Suppressor macrophage treated with lipopolysaccharide for 1 hour (primary cell): ENCODE measurements around the gene FBXO42.
A peak's percentile ranks its signal among the peaks of the same experiment; 100 is the strongest.

Experiments
- DNase-seq, 3 donors: peaks; one replicate each; pipeline ENCODE4 v3.0.0-alpha.2; 2020 to 2022

FBXO42 gene

GRCh38 chr1:16321176-16321867 is 31.0 kb downstream of the FBXO42 start:
- peak; percentile 12 to 32 (median 14) for DNase-seq

DNA sequence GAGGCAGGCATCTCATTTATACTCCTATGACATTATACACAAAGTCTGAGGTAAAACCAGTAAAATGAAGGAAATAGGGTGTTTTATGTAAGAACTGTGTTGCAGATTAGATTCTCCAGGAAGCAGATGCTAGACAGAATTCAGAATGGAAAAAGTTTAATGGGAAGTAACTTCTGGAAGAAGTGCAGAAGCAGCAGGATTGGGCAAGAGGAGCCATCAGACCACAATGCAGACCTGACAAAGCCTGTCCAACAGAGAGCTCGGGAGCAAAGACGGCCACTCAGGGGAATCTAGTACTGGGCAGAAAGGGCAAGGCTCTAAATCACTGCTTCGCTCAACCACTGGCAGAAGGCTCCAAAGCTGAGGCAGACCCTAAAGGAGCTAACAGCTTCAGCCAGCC is 33.7 kb downstream of the FBXO42 start:
- DNase-seq = peak; percentile 64 to 65 (median 64)

DNA sequence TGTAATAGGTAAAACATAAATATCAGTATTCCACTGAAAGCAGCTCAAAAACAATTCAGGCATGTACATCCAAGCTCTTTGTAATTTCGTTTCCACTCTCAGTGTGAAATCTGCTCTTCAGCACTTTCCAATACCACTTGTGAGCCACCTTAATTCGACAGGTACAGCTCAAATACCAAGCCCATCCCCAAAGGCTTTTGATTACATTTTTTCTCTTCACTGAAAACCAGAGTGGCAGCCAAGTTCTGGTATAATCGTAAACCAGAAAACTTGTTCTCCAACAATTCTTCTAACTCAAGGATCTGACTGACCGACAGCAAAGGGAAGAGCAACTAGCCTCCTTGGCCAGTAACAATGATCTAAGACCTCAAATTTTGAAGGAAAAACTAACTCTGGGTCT is 36.8 kb downstream of the FBXO42 start:
- DNase-seq = no peak

- no peak for DNase-seq
Observed at GRCh38 chr1:16307222-16307621, 45.1 kb downstream of the FBXO42 start.

- peak; percentile 22 to 39 (median 35) for DNase-seq
Observed at GRCh38 chr1:16302709-16303627, 49.3 kb downstream of the FBXO42 start.

DNA sequence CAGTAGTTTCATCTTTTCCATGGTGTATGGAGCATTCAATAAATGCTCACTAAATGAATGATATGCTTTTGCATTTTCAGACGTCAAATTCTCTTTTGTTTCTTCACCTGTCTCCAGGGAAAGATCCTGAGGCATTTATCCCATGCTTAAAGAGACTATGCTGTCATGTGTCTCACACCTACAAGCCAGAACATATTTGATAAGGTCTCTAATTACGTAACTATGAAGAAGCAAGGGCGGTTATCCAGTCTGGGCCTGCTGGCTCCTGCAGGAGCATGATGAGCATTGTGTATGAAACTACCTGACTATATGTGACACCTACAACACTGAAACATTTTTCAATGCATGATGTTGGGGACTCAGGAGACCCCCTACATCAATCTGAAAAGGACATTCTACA is 51.8 kb downstream of the FBXO42 start:
- DNase-seq = no peak

DNA sequence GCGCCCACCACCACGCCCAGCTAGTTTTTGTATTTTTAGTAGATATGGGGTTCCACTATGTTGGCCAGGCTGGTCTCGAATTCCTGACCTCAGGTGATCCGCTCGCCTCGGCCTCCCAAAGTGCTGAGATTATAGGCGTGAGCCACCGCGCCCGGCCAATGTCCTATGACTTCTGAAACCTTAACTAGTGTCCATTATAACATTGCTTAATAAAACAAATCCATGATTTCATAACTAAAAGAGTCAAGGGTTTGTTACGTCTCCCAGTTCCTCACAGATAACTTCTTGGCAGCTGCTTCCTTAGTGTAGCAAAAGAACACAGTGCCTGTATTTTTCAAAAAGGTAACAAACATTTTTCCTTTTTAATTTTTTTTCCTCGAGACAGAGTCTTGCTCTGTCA is 53.6 kb downstream of the FBXO42 start:
- DNase-seq = peak; percentile 11 to 34 (median 34)

DNA sequence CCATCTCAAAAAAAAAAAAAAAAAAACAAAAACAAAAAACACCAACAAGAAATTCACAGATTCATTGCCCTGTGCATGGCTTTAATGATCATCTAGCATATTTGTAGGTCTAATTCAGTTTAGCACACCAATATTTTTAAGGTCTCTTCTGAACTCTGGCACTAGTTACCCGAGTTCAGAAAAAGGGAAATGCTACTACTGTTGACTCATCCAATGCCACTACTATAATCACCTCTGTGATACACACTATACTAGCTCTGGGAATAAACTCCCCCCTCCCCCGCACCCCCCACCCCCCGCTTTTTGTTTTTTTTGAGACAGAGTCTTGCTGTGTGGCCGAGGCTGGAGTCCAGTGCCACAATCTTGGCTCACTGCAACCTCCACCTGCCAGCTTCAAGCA is 55.6 kb downstream of the FBXO42 start:
- peak; percentile 44 to 71 (median 65) for DNase-seq

DNA sequence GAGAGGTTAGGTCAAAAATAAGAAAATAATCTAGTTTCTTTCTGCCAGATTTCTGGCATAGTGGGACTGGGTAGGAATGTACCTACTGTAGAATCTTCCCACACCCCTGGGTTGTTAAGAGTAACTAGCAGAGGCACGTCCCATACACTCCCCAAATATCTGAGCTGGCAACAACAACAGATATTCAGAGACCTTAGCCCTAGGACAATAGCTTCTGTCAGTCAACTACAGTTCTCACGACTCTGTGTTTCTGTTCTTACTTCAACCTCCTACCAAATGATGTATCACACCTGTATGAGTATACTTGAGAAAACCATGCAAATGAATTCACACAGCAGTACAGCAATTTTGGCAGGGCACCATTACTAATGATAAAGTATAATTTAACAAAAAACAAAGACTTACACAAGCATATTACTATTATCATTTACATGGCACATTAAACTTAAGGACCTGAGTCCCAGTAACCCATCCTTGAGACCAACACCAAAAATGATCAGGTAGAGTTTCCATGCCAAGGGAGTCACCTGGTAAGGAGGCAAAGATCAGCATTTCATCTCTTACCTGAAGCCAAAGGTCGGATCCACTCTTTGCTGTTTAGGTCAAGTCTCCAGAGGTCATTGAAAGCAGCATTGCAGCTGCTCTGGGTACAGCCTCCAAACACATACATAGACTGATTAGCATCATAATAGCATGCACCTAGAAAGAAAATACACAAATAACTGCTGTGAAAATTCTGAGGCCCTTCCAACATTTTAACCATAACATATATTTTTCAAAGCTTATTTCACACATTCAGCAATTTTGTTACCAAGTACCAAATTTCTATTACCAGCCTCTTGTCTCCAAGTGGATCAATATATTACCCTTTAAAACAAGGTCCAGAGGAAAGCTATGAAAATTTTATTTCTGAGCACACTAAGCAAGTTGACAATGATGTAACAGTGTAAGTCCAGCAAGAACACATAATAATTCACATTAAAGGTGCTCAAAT is 57.8 kb downstream of the FBXO42 start:
- no peak for DNase-seq

- peak; percentile 76 to 95 (median 88) for DNase-seq
Observed at GRCh38 chr1:16293538-16293937, 58.7 kb downstream of the FBXO42 start.

GRCh38 chr1:16292739-16293138 is 59.5 kb downstream of the FBXO42 start:
- DNase-seq = no peak

GRCh38 chr1:16289959-16290358 is 62.3 kb downstream of the FBXO42 start:
- DNase-seq = no peak

- DNase-seq = no peak
Observed at GRCh38 chr1:16286122-16286521, 66.2 kb downstream of the FBXO42 start.

- DNase-seq = no peak
Observed at GRCh38 chr1:16281765-16282164, 70.5 kb downstream of the FBXO42 start.

GRCh38 chr1:16279186-16279585 is 73.1 kb downstream of the FBXO42 start:
- no peak for DNase-seq

- no peak for DNase-seq
Observed at GRCh38 chr1:16276302-16277030, 75.8 kb downstream of the FBXO42 start.

GRCh38 chr1:16275591-16275990 is 76.7 kb downstream of the FBXO42 start:
- DNase-seq = no peak

DNA sequence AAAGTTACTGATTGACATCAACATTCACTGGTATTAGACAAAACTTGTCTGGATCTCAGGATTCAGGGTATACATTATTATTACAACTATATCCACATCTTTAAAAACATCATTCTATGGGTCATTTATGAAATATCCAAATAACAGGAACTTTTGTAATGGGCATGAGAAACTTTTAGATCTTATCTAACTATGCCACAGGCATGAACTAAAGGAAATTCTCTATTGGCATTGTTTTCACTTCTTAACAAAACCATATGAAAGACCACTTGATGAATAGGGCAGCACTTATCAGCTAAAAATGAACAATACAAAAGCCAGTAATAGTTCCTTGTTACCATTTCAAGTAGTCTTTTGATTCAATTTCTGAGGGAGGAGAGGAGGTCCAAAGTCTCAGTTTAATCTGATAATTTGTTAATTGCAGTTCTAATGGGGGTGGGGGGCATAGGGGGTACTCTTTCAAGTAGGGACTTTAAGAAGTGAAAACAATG is 84.5 kb downstream of the FBXO42 start:
- DNase-seq = no peak

DNA sequence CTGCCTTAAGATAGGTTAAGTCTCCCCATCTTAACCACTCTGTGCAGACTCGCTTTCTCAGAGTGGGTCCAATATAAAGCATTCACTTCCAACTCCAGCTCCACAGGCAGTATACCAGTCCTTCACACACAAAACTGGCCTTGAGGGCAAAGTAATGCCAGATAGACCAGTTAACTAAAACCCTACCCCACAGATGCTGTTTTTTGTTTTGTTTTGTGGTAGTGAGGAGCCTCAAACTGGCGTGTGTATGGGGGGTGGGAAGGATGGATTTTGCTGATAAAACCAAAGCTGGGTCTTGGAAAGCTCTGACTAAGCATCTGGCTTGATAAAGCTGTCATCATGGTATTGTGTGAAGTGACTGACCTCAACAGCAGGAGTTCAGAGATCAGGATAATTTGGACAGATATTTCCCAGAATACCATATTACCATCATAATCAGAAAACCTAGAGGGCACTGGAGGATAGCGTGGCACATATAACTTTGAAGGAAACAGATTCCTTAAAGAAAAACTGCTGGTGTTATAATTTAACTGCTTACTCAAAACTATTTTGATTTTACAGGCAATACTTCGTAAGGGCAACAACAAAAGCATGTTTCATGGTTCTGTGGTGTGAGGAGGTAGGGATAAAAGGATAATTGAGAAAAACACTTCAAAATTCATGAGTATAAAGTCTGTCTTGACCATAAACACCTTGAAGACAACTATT is 85.7 kb downstream of the FBXO42 start:
- no peak for DNase-seq

- no peak for DNase-seq
Observed at GRCh38 chr1:16262067-16262466, 90.2 kb downstream of the FBXO42 start.

DNA sequence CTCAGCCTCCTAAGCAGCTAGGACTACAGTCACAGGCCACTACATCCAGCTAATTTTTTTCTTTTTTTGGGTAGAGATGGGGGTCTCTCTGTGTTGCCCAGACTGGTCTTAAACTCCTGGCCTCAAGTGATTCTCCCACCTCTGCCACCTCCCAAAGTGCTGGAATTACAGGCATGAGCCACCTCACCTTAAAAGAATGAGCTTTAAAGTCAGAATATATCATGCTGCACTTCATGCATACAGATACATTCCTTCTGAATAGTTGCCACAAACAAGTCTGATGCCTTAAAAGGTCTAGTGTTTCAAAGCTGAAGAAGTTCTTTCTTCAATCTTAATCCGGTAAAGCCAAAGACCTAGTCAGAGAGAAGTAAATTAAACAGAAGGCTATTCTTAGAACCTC is 91.5 kb downstream of the FBXO42 start:
- no peak for DNase-seq
